H1 (cell line): ENCODE data around the gene COL8A1. TPM values are rescaled to one million over a fixed set of nuclear protein-coding genes. Genes with fewer than 3 reads are reported as not detected.

ENCODE experiments used
- CTCF ChIA-PET: fragments of 300-600 bp; sonication (Branson Sonifier 250); formaldehyde crosslinking; loops from one replicate; lab custom pipeline; 2021; ENCODE audit not compliant: partially characterized antibody; lab: Charles Lee
- POLR2A ChIA-PET: fragments of 300-600 bp; sonication (Branson Sonifier 250); formaldehyde crosslinking; loops from one replicate; lab custom pipeline; 2021; ENCODE audit warnings: inconsistent platforms; ENCODE audit not compliant: partially characterized antibody; lab: Charles Lee
- DNase-seq, 2 experiments: peaks; one replicate each; pipeline versions ENCODE4 v3.0.0 to v3.0.0-alpha.2; 2010 to 2022; ENCODE audit warnings: low spot score in 2 of 2, low read depth in 1 of 2, mixed read lengths in 1 of 2
- FAIRE-seq: peaks from 2 replicates; lab custom pipeline; 2011; peaks lifted over from hg19 to GRCh38; lab: Jason Lieb, UNC
- H2AFZ ChIP-seq: 2 replicates; pipeline ENCODE4 v1.8.1; 2012; ENCODE audit warnings: low read length, inconsistent platforms
- H2AK5ac ChIP-seq: 2 replicates; pipeline ENCODE4 v1.6.1; 2013; ENCODE audit warnings: low read depth, low read length
- H2BK120ac ChIP-seq: replicated peaks from 2 replicates; pipeline ENCODE3; 2013; ENCODE audit warnings: low read depth, low read length, inconsistent platforms
- H2BK12ac ChIP-seq: 2 replicates; pipeline ENCODE4 v1.6.1; 2013; ENCODE audit warnings: low read depth, low read length
- H2BK15ac ChIP-seq: 2 replicates; pipeline ENCODE4 v1.6.1; 2013; ENCODE audit warnings: low read length
- H2BK20ac ChIP-seq: 2 replicates; pipeline ENCODE4 v1.6.1; 2013; ENCODE audit warnings: low read length
- H2BK5ac ChIP-seq: 2 replicates; pipeline ENCODE4 v1.6.1; 2013; ENCODE audit warnings: low read depth, low read length
- H3K14ac ChIP-seq: 2 replicates; pipeline ENCODE4 v1.6.1; 2013; ENCODE audit warnings: inconsistent platforms; ENCODE audit not compliant: insufficient read length
- H3K18ac ChIP-seq: 2 replicates; pipeline ENCODE4 v1.6.1; 2013; ENCODE audit warnings: low read length; ENCODE audit errors: extremely low read depth
- H3K23ac ChIP-seq: 2 replicates; pipeline ENCODE4 v1.6.1; 2013; ENCODE audit warnings: inconsistent platforms; ENCODE audit not compliant: insufficient read length
- H3K23me2 ChIP-seq: 2 replicates; pipeline ENCODE4 v1.6.1; 2013; ENCODE audit warnings: low read depth, low read length
- H3K27ac ChIP-seq: 2 replicates; pipeline ENCODE4 v1.6.1; 2011; ENCODE audit warnings: low read depth, low read length, inconsistent platforms
- H3K27me3 ChIP-seq, 4 experiments: replicated peaks in 1 of 4; 1 replicate in 1 of 4; 2 replicates in 3 of 4; pipeline versions ENCODE4 v1.6.1 to v1.8.1; 2011 to 2013; ENCODE audit warnings: low read length in 3 of 4, mild to moderate bottlenecking in 3 of 4, inconsistent platforms in 2 of 4, mixed read lengths in 2 of 4, moderate library complexity in 1 of 4; ENCODE audit not compliant: control insufficient read depth in 3 of 4, insufficient read depth in 3 of 4; ENCODE audit errors: extremely low read depth in 1 of 4
- H3K36me3 ChIP-seq, 4 experiments: 2 replicates each; pipeline versions ENCODE4 v1.6.1 to v1.8.1; 2011 to 2013; ENCODE audit warnings: mild to moderate bottlenecking in 4 of 4, low read length in 3 of 4, moderate library complexity in 2 of 4, control low read depth in 1 of 4, inconsistent platforms in 1 of 4; ENCODE audit not compliant: insufficient read depth in 4 of 4, control insufficient read depth in 2 of 4
- H3K4ac ChIP-seq: replicated peaks from 2 replicates; pipeline ENCODE3; 2013; ENCODE audit warnings: low read length, low read depth, mixed read lengths, inconsistent platforms; ENCODE audit not compliant: insufficient read length
- H3K4me1 ChIP-seq, 4 experiments: replicated peaks in 1 of 4; 1 replicate in 1 of 4; 2 replicates in 3 of 4; pipeline versions ENCODE4 v1.6.1 to v1.8.1; 2011 to 2013; ENCODE audit warnings: low read length in 3 of 4, inconsistent platforms in 2 of 4, mixed read lengths in 1 of 4; ENCODE audit not compliant: insufficient read depth in 4 of 4, control insufficient read depth in 3 of 4
- H3K4me2 ChIP-seq, 2 experiments: 2 replicates each; pipeline versions ENCODE4 v1.6.1 to v1.8.1; 2011 to 2013; ENCODE audit warnings: low read depth in 2 of 2, low read length in 2 of 2, control low read depth in 1 of 2, inconsistent platforms in 1 of 2, mild to moderate bottlenecking in 1 of 2; ENCODE audit not compliant: insufficient read depth in 1 of 2
- H3K4me3 ChIP-seq, 4 experiments: fragments of 200-600, 300-600 bp in 1 of 4; sonication (generic), shearing (Covaris generic), sonication (Bioruptor Twin) in 1 of 4; 2 replicates each; pipeline versions ENCODE4 v1.5.1 to v1.8.1; 2011 to 2016; ENCODE audit warnings: low read length in 4 of 4, low read depth in 3 of 4, control low read depth in 2 of 4, inconsistent platforms in 2 of 4, mild to moderate bottlenecking in 2 of 4, mixed read lengths in 1 of 4, moderate library complexity in 1 of 4; ENCODE audit not compliant: insufficient read depth in 2 of 4; ENCODE audit errors: extremely low read depth in 1 of 4
- H3K56ac ChIP-seq: replicated peaks from 2 replicates; pipeline ENCODE3; 2013; ENCODE audit warnings: low read depth, mild to moderate bottlenecking, mixed read lengths, low read length, inconsistent platforms; ENCODE audit not compliant: insufficient read length
- H3K79me1 ChIP-seq: 2 replicates; pipeline ENCODE4 v1.6.1; 2013; ENCODE audit warnings: low read depth, low read length, control low read depth
- H3K79me2 ChIP-seq, 2 experiments: 2 replicates each; pipeline versions ENCODE4 v1.6.1 to v1.8.1; 2012 to 2013; ENCODE audit warnings: low read length in 2 of 2, mild to moderate bottlenecking in 2 of 2, inconsistent platforms in 1 of 2; ENCODE audit not compliant: insufficient read depth in 2 of 2, control insufficient read depth in 1 of 2
- H3K9ac ChIP-seq, 4 experiments: replicated peaks in 1 of 4; 1 replicate in 1 of 4; 2 replicates in 3 of 4; pipeline versions ENCODE4 v1.6.1 to v1.8.1; 2011 to 2013; ENCODE audit warnings: low read depth in 3 of 4, low read length in 3 of 4, control low read depth in 2 of 4, mild to moderate bottlenecking in 2 of 4, moderate library complexity in 2 of 4, inconsistent platforms in 1 of 4; ENCODE audit errors: extremely low read depth in 1 of 4
- H3K9me3 ChIP-seq, 2 experiments: 2 replicates each; pipeline versions ENCODE4 v1.6.1 to v1.8.1; 2012 to 2013; ENCODE audit warnings: mild to moderate bottlenecking in 2 of 2, moderate library complexity in 2 of 2, control low read depth in 1 of 2, inconsistent platforms in 1 of 2, low read depth in 1 of 2, low read length in 1 of 2, mixed read lengths in 1 of 2; ENCODE audit not compliant: insufficient read depth in 2 of 2
- H4K20me1 ChIP-seq, 2 experiments: replicated peaks in 1 of 2; 2 replicates each; pipeline versions ENCODE3 to v1.8.1; 2011 to 2013; ENCODE audit warnings: inconsistent platforms in 2 of 2, low read length in 2 of 2, mild to moderate bottlenecking in 1 of 2; ENCODE audit not compliant: insufficient read depth in 2 of 2, control insufficient read depth in 1 of 2
- H4K5ac ChIP-seq: 2 replicates; pipeline ENCODE4 v1.6.1; 2013; ENCODE audit warnings: low read length, low read depth, mixed read lengths, inconsistent platforms; ENCODE audit not compliant: insufficient read length
- H4K8ac ChIP-seq: 2 replicates; pipeline ENCODE4 v1.8.0; 2013; ENCODE audit warnings: mild to moderate bottlenecking, moderate library complexity, low read length, inconsistent platforms; ENCODE audit not compliant: insufficient read depth; ENCODE audit errors: extremely low read depth
- H4K91ac ChIP-seq: replicated peaks from 2 replicates; pipeline ENCODE3; 2013; ENCODE audit warnings: low read length, mixed read lengths, inconsistent platforms; ENCODE audit not compliant: insufficient read length
- CHD1 ChIP-seq: IDR thresholded peaks from 2 replicates; pipeline ENCODE4 v1.6.1; 2012; ENCODE audit warnings: low read depth, low read length, improper control_type of control experiment
- EP300 ChIP-seq, 2 experiments: IDR thresholded peaks; 1 replicate in 1 of 2; 2 replicates in 1 of 2; pipeline ENCODE4 v1.6.1; 2011 to 2012; ENCODE audit warnings: low read depth in 2 of 2, low read length in 2 of 2, mild to moderate bottlenecking in 2 of 2, borderline replicate concordance in 1 of 2, inconsistent platforms in 1 of 2, moderate library complexity in 1 of 2
- EZH2 ChIP-seq: fragments of 200-600 bp; sonication (generic); IDR thresholded peaks from 2 replicates; pipeline ENCODE4 v1.7.1; 2012; ENCODE audit warnings: low read depth, mild to moderate bottlenecking, moderate library complexity, low read length, inconsistent platforms; ENCODE audit not compliant: severe bottlenecking
- FOSL1 ChIP-seq: IDR thresholded peaks from 2 replicates; pipeline ENCODE4 v1.6.1; 2011; ENCODE audit warnings: mild to moderate bottlenecking, low read depth, low read length, moderate library complexity; ENCODE audit not compliant: insufficient read depth
- GTF2F1 ChIP-seq: IDR thresholded peaks from 2 replicates; pipeline ENCODE4 v1.6.1; 2012; ENCODE audit warnings: low read depth, low read length, improper control_type of control experiment, borderline replicate concordance
- KDM4A ChIP-seq: IDR thresholded peaks from one replicate; pipeline ENCODE4 v1.7.1; 2012; ENCODE audit warnings: low read depth, mild to moderate bottlenecking, moderate library complexity, low read length, inconsistent platforms; ENCODE audit not compliant: severe bottlenecking
- MAFK ChIP-seq: IDR thresholded peaks from 2 replicates; pipeline ENCODE4 v1.6.1; 2012; ENCODE audit warnings: low read depth, mild to moderate bottlenecking, improper control_type of control experiment, low read length
- PHF8 ChIP-seq: fragments of 200-600 bp; sonication (generic); conservative IDR thresholded peaks from 2 replicates; pipeline ENCODE4 v1.7.1; 2012; ENCODE audit warnings: low read depth, mild to moderate bottlenecking, inconsistent platforms, low read length, moderate library complexity
- SIN3A ChIP-seq, 2 experiments: IDR thresholded peaks in 1 of 2; conservative IDR thresholded peaks in 1 of 2; 2 replicates each; pipeline ENCODE4 v1.6.1; 2011 to 2012; ENCODE audit warnings: low read length in 2 of 2, improper control_type of control experiment in 1 of 2, low read depth in 1 of 2, mild to moderate bottlenecking in 1 of 2
- SP1 ChIP-seq: IDR thresholded peaks from 2 replicates; pipeline ENCODE4 v1.6.1; 2011; ENCODE audit warnings: low read depth, low read length
- SP2 ChIP-seq: IDR thresholded peaks from 2 replicates; pipeline ENCODE4 v1.6.1; 2012; ENCODE audit warnings: mild to moderate bottlenecking, low read length, inconsistent platforms
- SRF ChIP-seq: IDR thresholded peaks from 2 replicates; pipeline ENCODE4 v1.6.1; 2011; ENCODE audit warnings: mild to moderate bottlenecking, low read depth, low read length, moderate library complexity
- polyA plus RNA-seq, 7 experiments: library from polyadenylated mRNA; depleted of rRNA in 3 of 7; stranded (reverse) in 5 of 7; unstranded in 2 of 7; fragments of >200 nt in 5 of 7; fragments of 200-250 nt in 2 of 7; gene quantifications; 1 replicate in 5 of 7; 2 replicates in 1 of 7; 4 replicates in 1 of 7; pipeline versions ENCODE4 v1.2.1 to v1.2.3, GENCODE V29; 2011 to 2013; ENCODE audit warnings: missing spikeins in 2 of 7, mixed read lengths in 2 of 7
- total RNA-seq: library from RNA; stranded (reverse); fragmentation: NEBNext Ultra II Directional; extraction: Animal tissue kit (Norgen Biotek cat#: 25700); gene quantifications from 2 replicates; pipeline ENCODE4 v1.2.1, GENCODE V29; 2021
- TF ChIP-seq, protein P1 (sequence below): IDR thresholded peaks from 2 replicates; pipeline ENCODE4 v1.6.1; 2012; ENCODE audit warnings: low read length, inconsistent platforms

COL8A1 gene
- total and polyA plus RNA-seq, 2 of the 8 experiments (the other 6 are each of a cell fraction or from before 2014, with no cell fraction given) = 0.21 to 1.2 TPM

DNA sequence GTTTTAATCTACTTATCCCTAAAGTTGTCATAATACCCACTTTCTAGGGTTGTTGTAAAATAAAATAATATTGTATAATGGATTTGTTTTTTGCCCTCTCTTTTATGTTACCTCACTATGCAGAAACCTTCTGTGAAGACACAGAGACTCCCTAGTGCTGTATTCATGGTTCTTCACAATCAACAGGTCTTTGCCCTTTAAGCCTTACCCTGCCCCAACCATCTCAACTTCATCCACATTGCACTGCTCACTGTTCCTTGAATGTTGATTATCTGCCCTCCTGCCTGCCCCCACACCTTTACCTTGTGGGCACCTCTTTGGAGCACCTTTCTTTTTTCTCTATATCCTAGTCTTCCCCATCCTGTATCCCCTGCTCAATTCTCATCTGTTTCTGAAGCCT, 200.4 kb downstream of the COL8A1 start:
- Histone ChIP-seq H3K4me2 (no peak overlapping the region), H2BK12ac (no peak overlapping the region), H3K36me3 (no peaks in the 10 kb centered on the region), H3K9ac (no peak overlapping the region), H4K8ac (no peak overlapping the region), H3K23ac (no peak overlapping the region), H4K20me1 (peaks cover 0 to 2% of the 10 kb centered on the region in 2 experiments), H3K27me3 (no peaks in the 10 kb centered on the region), H2AK5ac (no peak overlapping the region), H2BK15ac (no peak overlapping the region), H2BK5ac (no peak overlapping the region), H3K9me3 (no peaks in the 10 kb centered on the region), H3K79me1 (peaks cover 5% of the 10 kb centered on the region), H3K56ac (no peak overlapping the region), H4K5ac (no peak overlapping the region), H2BK20ac (no peak overlapping the region), H3K4me3 (no peak overlapping the region), H3K79me2 (peaks cover 0 to 15% of the 10 kb centered on the region in 2 experiments; a peak in 3 of 4 replicates), H2AFZ (no peak overlapping the region), H2BK120ac (no peak overlapping the region), H3K4ac (no peak overlapping the region), H3K23me2 (no peaks in the 10 kb centered on the region; the same call in 1 of the 2 replicates), H3K14ac (no peak overlapping the region), H3K4me1 (peaks cover 0 to 5% (median 3%) of the 10 kb centered on the region in 4 experiments; a peak in 3 of 7 replicates), H4K91ac (no peak overlapping the region), H3K27ac (no peak overlapping the region), H3K18ac (no peak overlapping the region)
- DNase-seq (no peak), FAIRE-seq (no peak)
- ChIA-PET POLR2A (no interaction called here), CTCF (interaction anchor here (0.8 to 1.4 kb wide), 4 partner anchors 9 to 230 kb away, joined by 3 to 4 read pairs (median 4); no protein-coding TSS in a partner anchor)
- TF ChIP-seq EZH2 (no peak), SIN3A (conservative IDR thresholded peaks at IDR 0.05 in 1 of 2, IDR thresholded peaks at IDR 0.05 in 1 of 2; ENCODE audit: low read depth in 1 of 2, low read length in 2 of 2) (no peak), EP300 (IDR thresholded peaks at IDR 0.05; ENCODE audit: borderline replicate concordance in 1 of 2, low read depth in 2 of 2, low read length in 2 of 2) (no peak), SRF (no peak), GTF2F1 (no peak), KDM4A (no peak), FOSL1 (no peak), SP1 (no peak), SP2 (no peak), CHD1 (no peak), MAFK (no peak), PHF8 (no peak)
- TF ChIP-seq, protein P1, sequence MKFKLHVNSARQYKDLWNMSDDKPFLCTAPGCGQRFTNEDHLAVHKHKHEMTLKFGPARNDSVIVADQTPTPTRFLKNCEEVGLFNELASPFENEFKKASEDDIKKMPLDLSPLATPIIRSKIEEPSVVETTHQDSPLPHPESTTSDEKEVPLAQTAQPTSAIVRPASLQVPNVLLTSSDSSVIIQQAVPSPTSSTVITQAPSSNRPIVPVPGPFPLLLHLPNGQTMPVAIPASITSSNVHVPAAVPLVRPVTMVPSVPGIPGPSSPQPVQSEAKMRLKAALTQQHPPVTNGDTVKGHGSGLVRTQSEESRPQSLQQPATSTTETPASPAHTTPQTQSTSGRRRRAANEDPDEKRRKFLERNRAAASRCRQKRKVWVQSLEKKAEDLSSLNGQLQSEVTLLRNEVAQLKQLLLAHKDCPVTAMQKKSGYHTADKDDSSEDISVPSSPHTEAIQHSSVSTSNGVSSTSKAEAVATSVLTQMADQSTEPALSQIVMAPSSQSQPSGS = no peak
